Glutamatergic neuron (in vitro differentiated cells): ENCODE results near the gene TPST2. TPM values are rescaled to one million over a fixed set of nuclear protein-coding genes. Genes with fewer than 3 reads are reported as not detected.

Experiments used
- DNase-seq: peaks from one replicate; pipeline ENCODE4 v3.0.0; 2022
- H3K27ac Mint-ChIP-seq: one replicate; pipeline ENCODE4 v1.8.0; 2020; ENCODE audit warnings: mild to moderate bottlenecking, mixed read lengths, inconsistent platforms; ENCODE audit not compliant: unreplicated experiment
- H3K27me3 Mint-ChIP-seq: one replicate; pipeline ENCODE4 v1.8.0; 2020; ENCODE audit warnings: mild to moderate bottlenecking, moderate library complexity, mixed read lengths, inconsistent platforms; ENCODE audit not compliant: unreplicated experiment
- H3K36me3 Mint-ChIP-seq: one replicate; pipeline ENCODE4 v1.8.0; 2020; ENCODE audit warnings: mild to moderate bottlenecking, mixed read lengths, inconsistent platforms; ENCODE audit not compliant: unreplicated experiment
- H3K4me1 Mint-ChIP-seq: one replicate; pipeline ENCODE4 v1.8.0; 2020; ENCODE audit warnings: mild to moderate bottlenecking, low read depth, mixed read lengths, inconsistent platforms; ENCODE audit not compliant: unreplicated experiment
- H3K4me3 Mint-ChIP-seq: one replicate; pipeline ENCODE4 v1.8.0; 2020; ENCODE audit warnings: mild to moderate bottlenecking, mixed read lengths, inconsistent platforms; ENCODE audit not compliant: unreplicated experiment
- H3K9me3 Mint-ChIP-seq: one replicate; pipeline ENCODE4 v1.8.0; 2020; ENCODE audit warnings: mild to moderate bottlenecking, moderate library complexity, mixed read lengths, inconsistent platforms; ENCODE audit not compliant: unreplicated experiment
- CTCF ChIP-seq: fragments of 200-600 bp; sonication (generic); IDR thresholded peaks from one replicate; pipeline ENCODE4 v1.5.0; 2021; ENCODE audit not compliant: partially characterized antibody, unreplicated experiment
- total RNA-seq: library from RNA; stranded (reverse); fragmentation: NEBNext Ultra II Directional; extraction: Animal tissue kit (Norgen Biotek cat#: 25700); gene quantifications from one replicate; pipeline ENCODE4 v1.2.1, GENCODE V29; 2021; ENCODE audit not compliant: unreplicated experiment

Gene TPST2
- total RNA-seq, 1 donor from 2014 or later: 10.6 TPM

DNA sequence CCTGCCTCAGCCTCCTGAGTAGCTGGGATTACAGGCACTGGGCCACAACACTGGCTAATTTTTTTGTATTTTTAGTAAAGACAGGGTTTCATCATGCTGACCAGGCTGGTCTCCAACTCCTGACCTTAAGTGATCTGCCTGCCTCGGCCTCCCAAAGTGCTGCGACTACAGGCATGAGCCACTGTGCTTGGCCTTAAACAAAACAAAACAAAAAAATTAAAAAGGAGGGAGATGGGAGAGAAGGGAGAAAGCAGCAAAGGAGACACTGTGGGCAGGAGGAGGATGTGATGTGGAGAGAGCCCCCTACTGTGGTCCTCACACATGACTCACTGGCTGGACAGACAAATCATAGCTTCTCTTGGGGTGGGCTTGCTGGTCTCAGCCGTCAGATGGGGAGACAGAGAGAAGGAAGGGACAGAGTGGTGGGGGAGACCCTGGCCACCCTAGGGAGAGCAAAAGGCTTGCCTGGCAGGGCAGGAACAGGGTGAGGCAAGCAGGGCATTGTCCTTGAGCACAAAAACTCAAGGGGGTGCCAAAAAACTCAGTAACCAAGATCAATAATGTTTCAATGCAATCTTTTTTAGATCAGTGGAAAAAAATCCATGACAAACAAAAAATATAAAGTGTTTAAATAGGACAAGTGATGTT lies 31.6 kb downstream of the TPST2 start:
- no peaks in the 10 kb centered on the region for H3K9me3 Mint-ChIP-seq
- TF ChIP-seq CTCF: no peak
- no peaks in the 10 kb centered on the region for H3K36me3 Mint-ChIP-seq
- H3K4me1 Mint-ChIP-seq: peaks cover 9% of the 10 kb centered on the region
- no peaks in the 10 kb centered on the region for H3K27me3 Mint-ChIP-seq
- no peak for DNase-seq
- no peak overlapping the region for H3K27ac Mint-ChIP-seq
- H3K4me3 Mint-ChIP-seq: no peak overlapping the region

GRCh38 chr22:26556904-26557303 lies 33.0 kb downstream of the TPST2 start:
- Mint-ChIP-seq H3K9me3 (no peaks in the 10 kb centered on the region), H3K27ac (no peak overlapping the region), H3K36me3 (no peaks in the 10 kb centered on the region), H3K27me3 (no peaks in the 10 kb centered on the region), H3K4me3 (no peak overlapping the region), H3K4me1 (peaks cover 9% of the 10 kb centered on the region)
- DNase-seq: no peak
- TF ChIP-seq CTCF: no peak

- Mint-ChIP-seq H3K4me3 (no peak overlapping the region), H3K36me3 (no peaks in the 10 kb centered on the region), H3K27ac (no peak overlapping the region), H3K9me3 (no peaks in the 10 kb centered on the region), H3K4me1 (peaks cover 9% of the 10 kb centered on the region), H3K27me3 (no peaks in the 10 kb centered on the region)
- TF ChIP-seq CTCF: no peak
- no peak for DNase-seq
Measured at GRCh38 chr22:26555478-26555877, 34.5 kb downstream of the TPST2 start.

- no peak overlapping the region for H3K27ac Mint-ChIP-seq
- no peak for DNase-seq
- H3K4me3 Mint-ChIP-seq: no peak overlapping the region
- no peaks in the 10 kb centered on the region for H3K9me3 Mint-ChIP-seq
- no peaks in the 10 kb centered on the region for H3K27me3 Mint-ChIP-seq
- H3K4me1 Mint-ChIP-seq: peaks cover 9% of the 10 kb centered on the region
- TF ChIP-seq CTCF: no peak
- H3K36me3 Mint-ChIP-seq: no peaks in the 10 kb centered on the region
Measured at GRCh38 chr22:26554956-26555355, 35.0 kb downstream of the TPST2 start.

GRCh38 chr22:26553056-26553752 lies 36.7 kb downstream of the TPST2 start:
- no peaks in the 10 kb centered on the region for H3K36me3 Mint-ChIP-seq
- H3K4me3 Mint-ChIP-seq: no peak overlapping the region
- H3K4me1 Mint-ChIP-seq: peaks cover under 1% of the 10 kb centered on the region
- H3K27ac Mint-ChIP-seq: no peak overlapping the region
- H3K9me3 Mint-ChIP-seq: no peaks in the 10 kb centered on the region
- H3K27me3 Mint-ChIP-seq: no peaks in the 10 kb centered on the region
- no peak for DNase-seq
- TF ChIP-seq CTCF: no peak
